ENCODE results near the gene HOATZ. TPM values are rescaled to one million over a fixed set of nuclear protein-coding genes. Genes with fewer than 3 reads are reported as not detected.

The HOATZ gene
- total RNA-seq (not detected in 2 replicates), polyA plus RNA-seq (not detected in 2 replicates), polyA minus RNA-seq (not detected in 2 replicates), Bru-seq, nascent RNA (not detected), BruChase-seq, experiment 1, labeled RNA remaining after a 6-hour chase (not detected), BruChase-seq, experiment 2, labeled RNA remaining after a 2-hour chase (not detected)
- not detected in 2 replicates for polyA plus RNA-seq (2011; cell fraction: cytosol; rRNA removed)
- not detected in 2 replicates for polyA plus RNA-seq (2011; cell fraction: nucleus; rRNA removed)
- not detected in 2 replicates for polyA plus RNA-seq (2012)
- polyA minus RNA-seq (2011; cell fraction: cytosol; rRNA and poly(A)+ RNA removed), result not detected
- polyA minus RNA-seq (2011; cell fraction: nucleus; rRNA and poly(A)+ RNA removed), result not detected in 2 replicates
- long read RNA-seq, result 0 reads

GRCh38 chr11:111514216-111515031, at the start of gene HOATZ:
TSS of gene HOATZ (plus strand) at chr11:111514778. CDS start at chr11:111514785, 7 bp downstream.
- BruUV-seq (replicated peaks), result no TSS peak
- H3K36me3 ChIP-seq (ENCODE audit: control insufficient read depth in 2 of 2, extremely low read depth in 1 of 2, insufficient read depth in 2 of 2, low read length in 2 of 2), result no peaks in the 10 kb centered on the region
- peaks cover 4% of the 10 kb centered on the region for H3K4me1 ChIP-seq (ENCODE audit: control insufficient read depth, extremely low read depth, insufficient read depth, low read length)
- H4K20me1 ChIP-seq (replicated peaks; ENCODE audit: control insufficient read depth, extremely low read depth, insufficient read depth, low read length), result no peaks in the 10 kb centered on the region
- H3K9me3 ChIP-seq (replicated peaks; ENCODE audit: control insufficient read depth, insufficient read depth, low read length), result no peaks in the 10 kb centered on the region
- H3K27ac ChIP-seq (ENCODE audit: insufficient read depth, low read depth, low read length), result no peak within 1 kb of the TSS
- ChIA-PET CTCF (interaction anchor here (1.1 to 1.6 kb wide), 2 partner anchors 26 to 35 kb away, joined by 5 read pairs; partner anchors contain the start of gene LAYN), POLR2A (no interaction called here)
- H3K4me2 ChIP-seq (ENCODE audit: insufficient read depth, low read length), result no peak within 1 kb of the TSS
- peaks cover 21 to 39% of the 10 kb centered on the region in 2 experiments for H3K27me3 ChIP-seq (ENCODE audit: control insufficient read depth in 2 of 2, insufficient read depth in 2 of 2, low read length in 2 of 2)
- DNase-seq (ENCODE audit: low read depth, low spot score) (no peak), FAIRE-seq (no peak)
- no peak within 1 kb of the TSS for H3K9ac ChIP-seq (replicated peaks; ENCODE audit: extremely low read depth, insufficient read depth, low read length)
- H3K9me1 ChIP-seq (replicated peaks; ENCODE audit: control insufficient read depth, extremely low read depth, insufficient read depth, low read length), result no peaks in the 10 kb centered on the region
- no peak for TF ChIP-seq POLR2AphosphoS5 (IDR thresholded peaks at IDR 0.05; ENCODE audit: insufficient read depth, low read depth, low read length)
- TF ChIP-seq CTCF (IDR thresholded peaks at IDR 0.05; ENCODE audit: extremely low read depth in 1 of 2, insufficient read depth in 1 of 2, low read depth in 1 of 2, low read length in 2 of 2), result no peak
- peak; percentile 30 for TF ChIP-seq EZH2 (IDR thresholded peaks at IDR 0.05; ENCODE audit: borderline replicate concordance, low read depth, low read length, severe bottlenecking)
- TF ChIP-seq JUN (IDR thresholded peaks at IDR 0.05; ENCODE audit: borderline replicate concordance, insufficient read depth, insufficient read length, low read depth), result no peak
- TF ChIP-seq FOS (IDR thresholded peaks at IDR 0.05; ENCODE audit: borderline replicate concordance, insufficient read depth, low read length), result no peak
- no peak for TF ChIP-seq MYC (IDR thresholded peaks at IDR 0.05; ENCODE audit: low read depth, low read length)
- no peak within 1 kb of the TSS for H2AFZ ChIP-seq (ENCODE audit: low read depth, low read length)
- H3K79me2 ChIP-seq (ENCODE audit: control insufficient read depth, insufficient read depth, low read length), result no peaks in the 10 kb centered on the region
- dilution Hi-C loops (cut with MboI; ENCODE audit: extremely low pct_ligation_motif_present, low sequenced_read_pairs) (no loop called here), intact Hi-C loops (cut with micrococcal nuclease) (loop anchor here (2.0 kb wide), 1 partner anchor 26 kb away; the partner anchor contains the start of gene LAYN)
- H3K4me3 ChIP-seq (replicated peaks in 1 of 3; ENCODE audit: insufficient read depth in 1 of 3, low read depth in 1 of 3, low read length in 3 of 3), result no peak within 1 kb of the TSS
